Upper lobe of left lung (tissue), 4 donors: ENCODE data around the gene PPP1CA.

Experiments used
- CTCF ChIP-seq, 6 experiments: fragments of 450-650 bp in 4 of 6; fragments of 200-600 bp in 2 of 6; sonication (generic) in 2 of 6; IDR thresholded peaks; one replicate each; pipeline ENCODE4 v1.5.1; 2016 to 2019; ENCODE audit warnings: antibody characterized with exemption in 6 of 6
- POLR2AphosphoS5 ChIP-seq, 2 donors: sonication (generic); formaldehyde crosslinking; IDR thresholded peaks; one replicate each; pipeline ENCODE4 v1.5.1; 2017; ENCODE audit warnings: antibody characterized with exemption in 2 of 2

GRCh38 chr11:67370351-67371076 is 31.1 kb downstream of the PPP1CA start:
- no peak for TF ChIP-seq CTCF (IDR thresholded peaks at IDR 0.05)
- no peak for TF ChIP-seq POLR2AphosphoS5 (IDR thresholded peaks at IDR 0.05)
